HEK293T (cell line): Measurements from ENCODE around the gene SPATA6L.

Experiments used
- ARNT ChIP-seq: fragments of 450-650 bp; IDR thresholded peaks from 2 replicates; pipeline ENCODE4 v1.6.1; 2017; ENCODE audit warnings: mild to moderate bottlenecking
- BHLHE40 ChIP-seq: fragments of 450-650 bp; IDR thresholded peaks from 2 replicates; pipeline ENCODE4 v1.6.1; 2016; ENCODE audit warnings: mild to moderate bottlenecking, moderate library complexity, borderline replicate concordance
- CTBP1 ChIP-seq: fragments of 450-650 bp; IDR thresholded peaks from 2 replicates; pipeline ENCODE4 v1.6.1; 2016; ENCODE audit warnings: borderline replicate concordance
- ELF4 ChIP-seq: fragments of 450-650 bp; IDR thresholded peaks from 2 replicates; pipeline ENCODE4 v1.6.1; 2017; ENCODE audit warnings: antibody characterized with exemption
- FOXA1 ChIP-seq: fragments of 450-650 bp; IDR thresholded peaks from 2 replicates; pipeline ENCODE4 v1.6.1; 2016; ENCODE audit warnings: mild to moderate bottlenecking
- FOXK2 ChIP-seq: fragments of 450-650 bp; IDR thresholded peaks from 2 replicates; pipeline ENCODE4 v1.6.1; 2016; ENCODE audit warnings: mild to moderate bottlenecking
- FOXM1 ChIP-seq: fragments of 450-650 bp; IDR thresholded peaks from 2 replicates; pipeline ENCODE4 v1.6.1; 2017; ENCODE audit warnings: mild to moderate bottlenecking, borderline replicate concordance
- LEF1 ChIP-seq: fragments of 450-650 bp; IDR thresholded peaks from 2 replicates; pipeline ENCODE4 v1.6.1; 2017; ENCODE audit warnings: mild to moderate bottlenecking, borderline replicate concordance
- NFRKB ChIP-seq: fragments of 450-650 bp; IDR thresholded peaks from 2 replicates; pipeline ENCODE4 v1.6.1; 2016; ENCODE audit warnings: mild to moderate bottlenecking, moderate library complexity
- SP1 ChIP-seq: fragments of 450-650 bp; IDR thresholded peaks from 2 replicates; pipeline ENCODE4 v1.6.1; 2017
- SUZ12 ChIP-seq: fragments of 450-650 bp; IDR thresholded peaks from 2 replicates; pipeline ENCODE4 v1.6.1; 2016; ENCODE audit warnings: mild to moderate bottlenecking
- TARDBP ChIP-seq: fragments of 450-650 bp; IDR thresholded peaks from 2 replicates; pipeline ENCODE4 v1.6.1; 2016
- ZNF384 ChIP-seq: fragments of 450-650 bp; IDR thresholded peaks from 2 replicates; pipeline ENCODE4 v1.6.1; 2016

DNA sequence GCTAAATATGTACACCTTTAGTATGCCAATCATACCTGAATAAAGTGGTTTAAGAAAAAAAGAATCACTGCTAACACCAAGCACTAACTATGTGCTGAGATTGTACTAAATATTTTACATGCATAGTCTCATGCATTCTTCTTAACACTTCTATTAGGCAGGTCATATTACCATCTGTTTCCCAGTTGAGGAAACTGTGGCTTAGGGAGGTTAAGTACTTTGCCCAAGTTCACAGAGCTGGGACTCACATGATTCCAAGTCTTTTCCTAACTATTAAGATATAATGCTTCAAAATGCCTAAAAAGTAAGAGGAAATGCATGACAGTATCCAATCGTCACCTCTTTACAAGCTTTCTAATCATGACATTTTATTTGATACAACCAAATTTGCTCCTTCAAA lies 73.4 kb downstream of the SPATA6L start:
- TF ChIP-seq ARNT (no peak), FOXK2 (no peak), ELF4 (no peak), LEF1 (no peak), NFRKB (no peak), SP1 (no peak), FOXA1 (no peak), SUZ12 (no peak), BHLHE40 (no peak), FOXM1 (no peak), ZNF384 (no peak), TARDBP (no peak), CTBP1 (no peak)
